GM19372 (cell line): Measurements from ENCODE around the gene SETD6.
A peak's percentile ranks its signal among the peaks of the same experiment; 100 is the strongest.
"Not testable (repeated sequence)": the region's sequence is repeated elsewhere in the genome, so short reads cannot be mapped to it uniquely, and the experiment has no call there.

ENCODE experiments used
- ATAC-seq: cut with Tn5 transposase; IDR thresholded peaks from one replicate; pipeline ENCODE4 v1.9.1; 2021; ENCODE audit warnings: mild to moderate bottlenecking, low read depth, moderate library complexity; ENCODE audit not compliant: unreplicated experiment

Gene SETD6

GRCh38 chr16:58515125-58515870, at the start of gene SETD6:
SETD6 (plus strand) TSS chr16:58515517; CDS start chr16:58515538, 21 bp downstream.
- ATAC-seq: peak; percentile 75

- ATAC-seq: no peak
Observed at GRCh38 chr16:58465817-58466216, 49.5 kb upstream of the SETD6 start.

GRCh38 chr16:58466396-58466795, 48.9 kb upstream of the SETD6 start:
- ATAC-seq: no peak

GRCh38 chr16:58467905-58468304, 47.4 kb upstream of the SETD6 start:
- no peak for ATAC-seq

GRCh38 chr16:58471209-58471975, 43.9 kb upstream of the SETD6 start:
- no peak for ATAC-seq

GRCh38 chr16:58472266-58472665, 43.1 kb upstream of the SETD6 start:
- no peak for ATAC-seq

- ATAC-seq: no peak
Observed at GRCh38 chr16:58472827-58473226, 42.5 kb upstream of the SETD6 start.

- no peak for ATAC-seq
Observed at GRCh38 chr16:58474296-58474695, 41.0 kb upstream of the SETD6 start.

- no peak for ATAC-seq
Observed at GRCh38 chr16:58475091-58475619, 40.2 kb upstream of the SETD6 start.

GRCh38 chr16:58476791-58477190, 38.5 kb upstream of the SETD6 start:
- no peak for ATAC-seq

GRCh38 chr16:58478427-58478826, 36.9 kb upstream of the SETD6 start:
- no peak for ATAC-seq

GRCh38 chr16:58481226-58481869, 34.0 kb upstream of the SETD6 start:
- no peak for ATAC-seq

GRCh38 chr16:58481931-58482330, 33.4 kb upstream of the SETD6 start:
- no peak for ATAC-seq

- ATAC-seq: no peak
Observed at GRCh38 chr16:58485184-58485887, 30.0 kb upstream of the SETD6 start.

GRCh38 chr16:58487566-58488351, 27.6 kb upstream of the SETD6 start:
- no peak for ATAC-seq

- no peak for ATAC-seq
Observed at GRCh38 chr16:58488531-58488930, 26.8 kb upstream of the SETD6 start.

GRCh38 chr16:58490065-58490464, 25.3 kb upstream of the SETD6 start:
- ATAC-seq: no peak

- ATAC-seq: not testable (repeated sequence)
Observed at GRCh38 chr16:58490539-58490938, 24.8 kb upstream of the SETD6 start.

GRCh38 chr16:58492066-58492465, 23.3 kb upstream of the SETD6 start:
- ATAC-seq: no peak

GRCh38 chr16:58492735-58493134, 22.6 kb upstream of the SETD6 start:
- no peak for ATAC-seq
